ENCODE measurements around the gene TAPBP. TPM values are rescaled to one million over a fixed set of nuclear protein-coding genes. Genes with fewer than 3 reads are reported as not detected.

The TAPBP gene
- total and polyA plus RNA-seq, 2 of the 8 experiments (the other 6 are each of a cell fraction or from before 2014, with no cell fraction given): 24.5 to 35.4 TPM

DNA sequence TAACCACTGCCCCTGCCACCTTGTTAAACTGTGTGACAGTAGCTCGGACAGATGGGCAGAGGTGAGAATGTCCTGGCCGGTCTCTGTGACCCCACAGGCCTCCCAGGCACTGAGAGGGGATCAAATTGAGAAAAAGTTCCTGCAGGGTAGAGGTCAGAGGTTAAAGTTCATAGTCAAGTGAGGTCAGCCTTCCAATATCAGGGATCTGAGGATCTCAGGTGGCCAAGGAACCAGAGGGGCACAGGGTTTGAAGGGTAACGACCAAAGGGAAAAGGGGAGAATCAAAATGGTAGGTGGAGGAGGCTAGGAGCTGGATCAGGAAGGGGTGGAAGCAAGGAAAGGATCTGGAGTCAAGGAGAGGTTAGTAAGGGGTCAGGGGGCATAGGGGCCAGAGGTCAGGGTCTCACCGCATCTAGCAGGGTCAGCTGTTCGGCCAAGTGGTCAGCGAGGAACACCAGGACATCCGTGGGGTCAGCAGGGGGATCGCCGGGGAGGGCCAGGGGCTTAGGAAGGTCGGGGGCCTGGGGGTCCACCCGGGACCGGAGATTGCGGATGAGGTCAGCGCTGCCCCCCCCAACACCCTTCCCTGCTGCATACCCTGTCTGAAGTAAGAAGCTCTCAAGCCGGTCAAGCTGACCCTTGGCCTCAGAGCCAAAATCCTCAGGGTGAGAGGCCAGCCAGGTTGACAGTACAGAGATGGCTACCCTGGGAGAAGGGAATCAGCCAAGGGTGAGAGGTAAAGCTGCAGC lies 18.1 kb downstream of the TAPBP start (continued):
- TF ChIP-seq TEAD4 (IDR thresholded peaks at IDR 0.05; ENCODE audit: low read depth, low read length): no peak
- TF ChIP-seq, protein P1, sequence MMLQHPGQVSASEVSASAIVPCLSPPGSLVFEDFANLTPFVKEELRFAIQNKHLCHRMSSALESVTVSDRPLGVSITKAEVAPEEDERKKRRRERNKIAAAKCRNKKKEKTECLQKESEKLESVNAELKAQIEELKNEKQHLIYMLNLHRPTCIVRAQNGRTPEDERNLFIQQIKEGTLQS (IDR thresholded peaks at IDR 0.05; ENCODE audit: insufficient read depth, low read depth, low read length): no peak
- TF ChIP-seq SUZ12 (IDR thresholded peaks at IDR 0.05; ENCODE audit: low read length): no peak
- no peak for TF ChIP-seq NANOG (IDR thresholded peaks at IDR 0.05; ENCODE audit: insufficient read depth, low read depth, low read length, poor library complexity, severe bottlenecking)

Data from H1 (cell line).